Ovary (tissue), 9 donors: Measurements from ENCODE around the gene AGO1. TPM values are rescaled to one million over a fixed set of nuclear protein-coding genes. Genes with fewer than 3 reads are reported as not detected.

Experiments used
- DNase-seq, 5 donors: peaks; one replicate each; pipeline ENCODE4 v3.0.0-alpha.2; 2019 to 2020
- H3K27ac ChIP-seq, 2 donors: fragments of 200-600 bp; one replicate each; pipeline versions ENCODE4 v1.5.1 to v1.8.0; 2019 to 2022
- H3K27me3 ChIP-seq: fragments of 200-600 bp; one replicate; pipeline ENCODE4 v1.8.0; 2022
- H3K36me3 ChIP-seq: fragments of 200-600 bp; sonication (generic); one replicate; pipeline ENCODE4 v1.5.1; 2019
- H3K4me1 ChIP-seq: one replicate; pipeline ENCODE4 v1.8.1; 2013; ENCODE audit warnings: mild to moderate bottlenecking, moderate library complexity; ENCODE audit not compliant: insufficient read depth
- H3K4me3 ChIP-seq: fragments of 200-600 bp; sonication (generic); one replicate; pipeline ENCODE4 v1.5.1; 2017
- H3K9me3 ChIP-seq, 2 donors: fragments of 200-600 bp in 1 of 2; sonication (generic) in 1 of 2; one replicate each; pipeline versions ENCODE4 v1.5.1 to v1.8.1; 2013 to 2019; ENCODE audit warnings: mild to moderate bottlenecking in 1 of 2, moderate library complexity in 1 of 2
- CTCF ChIP-seq, 3 donors: fragments of 450-650 bp in 2 of 3; fragments of 200-600 bp in 1 of 3; IDR thresholded peaks; one replicate each; pipeline versions ENCODE4 v1.5.1 to v1.8.0; 2016 to 2022; ENCODE audit warnings: antibody characterized with exemption in 3 of 3, mild to moderate bottlenecking in 1 of 3
- EP300 ChIP-seq: sonication (generic); formaldehyde crosslinking; IDR thresholded peaks from one replicate; pipeline ENCODE4 v1.6.1; 2017; ENCODE audit warnings: antibody characterized with exemption
- POLR2A ChIP-seq: fragments of 450-650 bp; IDR thresholded peaks from one replicate; pipeline ENCODE4 v1.6.1; 2017; ENCODE audit warnings: antibody characterized with exemption, mild to moderate bottlenecking, moderate library complexity
- WGBS, 3 donors: extraction: QIAGEN DNeasy Blood & Tissue Kit in 1 of 3; methylation state at CpG; one replicate each; pipeline versions ENCODE4 v1.1.5 to v1.1.7; 2013 to 2017; 5-methylcytosine and 5-hydroxymethylcytosine counted together
- intact Hi-C, 4 donors: fragments of 100-400 bp; cut with DNase I; formaldehyde crosslinking; loops; one replicate each; pipeline versions ENCODE4 v1.11.0 to v1.15.1; 2022 to 2023
- polyA plus RNA-seq, 2 donors: library from polyadenylated mRNA; stranded (reverse); fragments of 200-250 nt in 1 of 2; fragments of 350-450 nt in 1 of 2; fragmentation: Illumina TruSeq in 1 of 2; extraction: RNeasy Lipid Tissue Mini Kit (QIAGEN cat#74804) in 1 of 2; gene quantifications; one replicate each; pipeline ENCODE4 v1.2.3, GENCODE V29; 2013 to 2014
- total RNA-seq, 7 donors: library from RNA; depleted of rRNA in 2 of 7; stranded (reverse); fragments of >200 nt in 2 of 7; fragmentation: NEBNext Ultra II Directional in 3 of 7; extraction: Animal tissue kit (Norgen Biotek cat#: 25700) in 3 of 7; gene quantifications; one replicate each; pipeline versions ENCODE4 v1.1.0 to v1.2.4, GENCODE V29; 2016 to 2023
- donor health status: DM: no; HTN: no; CAD: no; lungs with moderate emphysema.
- donor health status: DM: no; HTN: no; CAD: no.
- donor health status: Bipolar disorder and iron deficiency.
- donor health status: DM: yes; HTN: yes; CAD: no.
- donor health status: DM: no; HTN: no; CAD: no.
- donor health status: DM: yes; HTN: yes; CAD: no.

Gene AGO1
- total and polyA plus RNA-seq, 9 donors = 5.1 to 34.0 (median 27.6) TPM

GRCh38 chr1:35836734-35837133 is 46.3 kb upstream of the AGO1 start:
- intact Hi-C loops = no loop called here
- Histone ChIP-seq H3K27ac (no peak overlapping the region), H3K27me3 (no peaks in the 10 kb centered on the region), H3K4me3 (no peak overlapping the region), H3K4me1 (no peaks in the 10 kb centered on the region), H3K36me3 (no peaks in the 10 kb centered on the region), H3K9me3 (no peaks in the 10 kb centered on the region)
- 98 to 100% (median 99%) methylated on average over 1 of the region's 1 CpG for WGBS, 3 donors
- no peak for DNase-seq
- TF ChIP-seq POLR2A (no peak), EP300 (no peak), CTCF (IDR thresholded peaks at IDR 0.05) (no peak)

DNA sequence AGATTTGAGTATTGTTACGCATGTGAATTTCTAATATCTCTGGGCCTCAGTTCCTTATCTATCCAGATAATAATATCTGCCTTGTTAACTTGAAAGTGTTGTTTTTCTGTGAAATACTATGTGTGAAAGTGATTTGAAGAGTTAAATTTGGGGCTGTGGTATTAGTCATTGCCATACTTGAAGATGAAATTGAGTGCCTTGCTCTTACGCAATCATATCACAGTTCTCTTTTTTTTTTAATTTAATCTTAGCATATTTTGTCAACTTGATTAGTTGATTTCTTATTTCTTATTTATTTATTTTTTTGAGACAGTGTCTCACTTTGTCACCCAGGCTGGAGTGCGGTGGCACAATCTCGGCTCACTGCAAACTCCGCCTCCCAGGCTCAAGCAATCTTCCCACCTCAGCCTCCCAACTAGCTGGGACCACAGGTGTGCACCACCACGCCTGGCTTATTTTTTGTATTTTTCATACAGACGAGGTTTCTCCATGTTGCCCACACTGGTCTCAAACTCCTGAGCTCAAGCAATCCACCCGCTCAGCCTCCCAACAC is 44.2 kb upstream of the AGO1 start:
- no peak overlapping the region for H3K4me3 ChIP-seq
- intact Hi-C loops = no loop called here
- 93 to 96% (median 95%) methylated on average over 8 of the region's 8 CpGs for WGBS, 3 donors
- DNase-seq = no peak
- TF ChIP-seq EP300 = no peak
- TF ChIP-seq POLR2A = no peak
- TF ChIP-seq CTCF (IDR thresholded peaks at IDR 0.05) = no peak
- no peaks in the 10 kb centered on the region for H3K36me3 ChIP-seq
- H3K9me3 ChIP-seq = no peaks in the 10 kb centered on the region
- no peak overlapping the region for H3K27ac ChIP-seq
- no peaks in the 10 kb centered on the region for H3K4me1 ChIP-seq
- H3K27me3 ChIP-seq = no peaks in the 10 kb centered on the region

- Histone ChIP-seq H3K9me3 (no peaks in the 10 kb centered on the region), H3K27me3 (no peaks in the 10 kb centered on the region), H3K4me1 (no peaks in the 10 kb centered on the region), H3K27ac (no peak overlapping the region), H3K36me3 (no peaks in the 10 kb centered on the region), H3K4me3 (no peak overlapping the region)
- DNase-seq = no peak
- intact Hi-C loops = no loop called here
- WGBS, 3 donors = 40 to 70% (median 57%) methylated on average over 1 of the region's 1 CpG
- TF ChIP-seq POLR2A (no peak), CTCF (IDR thresholded peaks at IDR 0.05) (no peak), EP300 (no peak)
Observed at GRCh38 chr1:35844826-35845225, 38.2 kb upstream of the AGO1 start.

DNA sequence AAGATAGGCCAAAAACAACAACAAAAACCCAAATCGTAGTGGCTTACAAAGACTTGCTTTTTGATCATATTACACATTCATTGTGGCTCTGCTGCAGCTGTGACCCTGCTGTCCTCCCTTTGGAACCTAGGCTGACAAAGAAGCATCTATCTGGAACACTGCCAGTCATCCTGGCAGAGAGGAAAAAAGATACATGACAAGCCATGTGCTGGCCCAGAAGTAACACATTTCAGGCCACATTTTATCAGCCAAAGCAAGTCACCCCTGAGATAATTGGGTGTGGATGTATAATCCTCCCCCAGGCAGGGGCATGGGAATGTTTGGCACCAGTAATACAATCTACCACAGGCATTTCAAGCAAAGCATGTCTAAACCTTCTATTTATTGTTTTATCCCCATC is 37.2 kb upstream of the AGO1 start:
- Histone ChIP-seq H3K4me1 (no peaks in the 10 kb centered on the region), H3K9me3 (no peaks in the 10 kb centered on the region), H3K4me3 (no peak overlapping the region), H3K27ac (no peak overlapping the region), H3K27me3 (no peaks in the 10 kb centered on the region), H3K36me3 (no peaks in the 10 kb centered on the region)
- intact Hi-C loops = no loop called here
- no peak for DNase-seq
- TF ChIP-seq CTCF (IDR thresholded peaks at IDR 0.05) = no peak
- no peak for TF ChIP-seq POLR2A
- TF ChIP-seq EP300 = no peak
- WGBS, 3 donors = 10 to 14% (median 12%) methylated on average over 1 of the region's 1 CpG
